NB4 (cell line): Measurements from ENCODE around the gene UBE2Q2.

ENCODE experiments used
- CTCF ChIP-seq: IDR thresholded peaks from one replicate; pipeline ENCODE4 v1.5.1; 2012; ENCODE audit warnings: low read depth, low read length
- TF ChIP-seq, protein P1 (sequence below): IDR thresholded peaks from 2 replicates; pipeline ENCODE4 v1.6.1; 2011; ENCODE audit warnings: low read depth, low read length

- no peak for TF ChIP-seq CTCF
- TF ChIP-seq, protein P1, sequence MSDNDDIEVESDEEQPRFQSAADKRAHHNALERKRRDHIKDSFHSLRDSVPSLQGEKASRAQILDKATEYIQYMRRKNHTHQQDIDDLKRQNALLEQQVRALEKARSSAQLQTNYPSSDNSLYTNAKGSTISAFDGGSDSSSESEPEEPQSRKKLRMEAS, result no peak
Measured at GRCh38 chr15:75884041-75884440, 40.8 kb downstream of the UBE2Q2 start.
